ENCODE data around the gene SYTL2. TPM values are rescaled to one million over a fixed set of nuclear protein-coding genes. Genes with fewer than 3 reads are reported as not detected.
"Not testable (repeated sequence)": the region's sequence is repeated elsewhere in the genome, so short reads cannot be mapped to it uniquely, and the experiment has no call there.

Gene SYTL2
- total RNA-seq, 4 donors from 2014 or later = 140 to 1,280 (median 344) TPM

GRCh38 chr11:85784480-85785265 lies 26.3 kb downstream of the SYTL2 start:
- intact Hi-C loops (cut with DNase I; ENCODE audit: low total_unique reads) = no loop called here
- no peak overlapping the region for H3K4me3 ChIP-seq
- no peaks in the 10 kb centered on the region for H3K27me3 ChIP-seq
- in situ Hi-C loops (cut with MboI; ENCODE audit: low pct_ligation_motif_present in 1 of 4, low pct_unique_long_range_greater_than_20kb in 1 of 4, low sequenced_read_pairs in 3 of 4) = no loop called here
- peaks cover 0 to 54% (median 36%) of the 10 kb centered on the region in 4 donors for H3K4me1 ChIP-seq
- no peaks in the 10 kb centered on the region for H3K9me3 ChIP-seq
- WGBS, 2 donors (ENCODE audit: low coverage in 1 of 2) = 81 to 85% methylated on average over 6 of the region's 6 CpGs
- no peaks in the 10 kb centered on the region for H3K36me3 ChIP-seq
- TF ChIP-seq POLR2AphosphoS5 (IDR thresholded peaks at IDR 0.05) (no peak), POLR2A (IDR thresholded peaks at IDR 0.05) (no peak), EP300 (IDR thresholded peaks at IDR 0.05; ENCODE audit: low read depth) (no peak), CTCF (IDR thresholded peaks at IDR 0.05) (no peak)
- DNase-seq = no peak
- H3K27ac ChIP-seq = no peak overlapping the region

- Histone ChIP-seq H3K4me3 (no peak overlapping the region), H3K27me3 (no peaks in the 10 kb centered on the region), H3K9me3 (no peaks in the 10 kb centered on the region), H3K27ac (no peak overlapping the region), H3K36me3 (no peaks in the 10 kb centered on the region), H3K4me1 (peaks cover 0 to 57% (median 36%) of the 10 kb centered on the region in 4 donors)
- DNase-seq = no peak
- TF ChIP-seq POLR2A (IDR thresholded peaks at IDR 0.05) (no peak), CTCF (IDR thresholded peaks at IDR 0.05) (no peak), POLR2AphosphoS5 (IDR thresholded peaks at IDR 0.05) (no peak), EP300 (IDR thresholded peaks at IDR 0.05; ENCODE audit: low read depth) (no peak)
- 60 to 74% methylated on average over 1 of the region's 1 CpG for WGBS, 2 donors (ENCODE audit: low coverage in 1 of 2)
- in situ Hi-C loops (cut with MboI; ENCODE audit: low pct_ligation_motif_present in 1 of 4, low pct_unique_long_range_greater_than_20kb in 1 of 4, low sequenced_read_pairs in 3 of 4) = no loop called here
- intact Hi-C loops (cut with DNase I; ENCODE audit: low total_unique reads) = no loop called here
Observed at GRCh38 chr11:85783758-85784157, 27.2 kb downstream of the SYTL2 start.

DNA sequence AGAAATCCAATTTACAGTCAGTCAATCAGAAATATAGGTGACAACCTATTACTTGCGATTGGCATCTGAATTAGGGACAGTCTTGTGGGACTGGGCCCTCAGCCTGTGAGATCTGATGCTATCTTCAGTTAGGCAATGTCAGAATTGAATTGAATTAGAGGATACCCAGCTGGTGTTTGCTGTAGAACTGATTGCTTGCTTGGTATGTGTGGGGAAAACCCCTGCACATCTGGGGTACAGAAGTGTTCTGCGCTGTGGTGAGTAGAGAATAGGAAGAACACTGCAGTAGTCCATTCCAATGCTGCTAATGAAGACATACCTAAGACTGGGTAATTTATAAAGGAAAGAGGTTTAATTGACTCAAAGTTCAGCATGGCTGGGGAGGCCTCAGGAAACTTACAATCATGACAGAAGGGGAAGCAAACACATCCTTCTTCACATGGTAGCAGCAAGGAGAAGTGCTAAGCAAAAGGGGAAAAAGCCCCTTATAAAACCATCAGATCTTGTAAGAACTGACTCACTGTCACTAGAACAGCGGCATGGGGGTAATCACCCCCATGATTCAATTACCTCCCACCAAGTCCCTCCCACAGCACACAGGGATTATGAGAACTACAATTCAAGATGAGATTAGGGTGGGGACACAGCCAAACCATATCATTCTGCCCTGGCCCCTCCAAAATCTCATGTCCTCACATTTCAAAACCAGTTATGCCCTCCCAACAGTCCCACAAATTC lies 30.0 kb downstream of the SYTL2 start:
- peaks cover 0 to 53% (median 22%) of the 10 kb centered on the region in 4 donors for H3K4me1 ChIP-seq
- H3K27me3 ChIP-seq; DNase-seq; in situ Hi-C loops (cut with MboI; ENCODE audit: low pct_ligation_motif_present in 1 of 4, low pct_unique_long_range_greater_than_20kb in 1 of 4, low sequenced_read_pairs in 3 of 4); H3K9me3 ChIP-seq; H3K4me3 ChIP-seq; H3K36me3 ChIP-seq; intact Hi-C loops (cut with DNase I; ENCODE audit: low total_unique reads): not testable (repeated sequence)
- H3K27ac ChIP-seq = peak overlapping the region; percentile 41 to 63 (median 56)
- WGBS, 2 donors (ENCODE audit: low coverage in 1 of 2) = 82 to 100% methylated on average over 2 to 3 of the region's 3 CpGs

DNA sequence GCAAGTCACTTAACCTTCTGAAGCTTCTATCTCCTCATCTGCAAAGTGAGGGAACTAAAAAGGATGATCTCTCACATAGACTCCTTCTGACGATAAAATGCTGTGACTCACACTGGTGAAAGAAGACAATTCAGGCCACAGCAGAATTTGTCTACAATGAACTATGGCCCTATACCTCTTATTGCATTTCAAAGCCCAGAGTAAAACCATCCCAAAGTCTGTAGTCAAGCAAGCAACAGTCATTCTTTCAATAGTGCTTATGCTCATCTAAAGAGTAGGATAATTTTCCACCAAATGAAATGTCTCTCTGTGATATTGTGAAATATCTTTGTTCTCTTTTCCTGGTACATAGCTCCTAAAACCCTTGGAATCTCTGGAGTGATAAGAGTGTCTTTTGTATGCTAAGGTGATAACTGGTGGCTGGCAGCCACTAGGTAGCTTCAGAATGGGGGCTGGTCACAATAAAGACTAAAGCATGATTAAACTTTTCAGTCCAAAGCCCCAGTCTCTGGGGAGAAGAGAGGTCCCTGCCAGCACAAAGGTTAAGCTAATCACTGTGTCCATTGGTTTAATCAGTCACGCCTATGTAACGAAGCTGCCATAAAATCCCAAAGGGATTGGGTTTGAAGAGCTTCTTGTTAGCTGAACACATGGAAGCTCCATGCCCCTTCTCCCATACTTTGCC lies 30.8 kb downstream of the SYTL2 start:
- Histone ChIP-seq H3K36me3 (no peaks in the 10 kb centered on the region), H3K9me3 (no peaks in the 10 kb centered on the region), H3K27ac (peak overlapping the region; percentile 41 to 63 (median 56)), H3K27me3 (no peaks in the 10 kb centered on the region), H3K4me3 (no peak overlapping the region), H3K4me1 (peaks cover 0 to 54% (median 25%) of the 10 kb centered on the region in 4 donors)
- WGBS, 2 donors (ENCODE audit: low coverage in 1 of 2) = 25 to 41% methylated on average over 1 to 3 of the region's 3 CpGs
- in situ Hi-C loops (cut with MboI; ENCODE audit: low pct_ligation_motif_present in 1 of 4, low pct_unique_long_range_greater_than_20kb in 1 of 4, low sequenced_read_pairs in 3 of 4) = no loop called here
- DNase-seq = no peak
- no peak for TF ChIP-seq POLR2AphosphoS5 (IDR thresholded peaks at IDR 0.05)
- TF ChIP-seq CTCF (IDR thresholded peaks at IDR 0.05) = no peak
- no peak for TF ChIP-seq EP300 (IDR thresholded peaks at IDR 0.05; ENCODE audit: low read depth)
- TF ChIP-seq POLR2A (IDR thresholded peaks at IDR 0.05) = no peak
- intact Hi-C loops (cut with DNase I; ENCODE audit: low total_unique reads) = no loop called here

DNA sequence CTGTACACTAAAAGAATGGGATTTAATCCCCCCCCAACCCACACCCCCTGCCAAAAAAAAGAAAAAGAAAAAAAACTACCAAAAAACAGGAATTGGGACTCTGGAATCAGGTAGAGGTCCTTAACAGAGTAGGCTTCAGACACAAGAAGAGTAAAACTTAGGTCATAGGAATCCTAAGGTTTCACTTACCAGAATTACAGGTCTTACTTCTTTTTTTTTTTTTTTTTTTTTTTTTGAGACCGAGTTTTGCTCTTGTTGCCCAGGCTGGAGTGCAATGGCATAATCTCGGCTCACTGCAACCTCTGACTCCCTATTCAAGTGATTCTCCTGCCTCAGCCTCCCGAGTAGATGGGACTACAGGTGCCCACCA lies 33.4 kb downstream of the SYTL2 start:
- H3K36me3 ChIP-seq; intact Hi-C loops (cut with DNase I; ENCODE audit: low total_unique reads); H3K9me3 ChIP-seq; DNase-seq; in situ Hi-C loops (cut with MboI; ENCODE audit: low pct_ligation_motif_present in 1 of 4, low pct_unique_long_range_greater_than_20kb in 1 of 4, low sequenced_read_pairs in 3 of 4); H3K4me3 ChIP-seq; H3K27me3 ChIP-seq: not testable (repeated sequence)
- Histone ChIP-seq H3K4me1 (peaks cover 0 to 69% (median 37%) of the 10 kb centered on the region in 4 donors), H3K27ac (peak overlapping the region in 2 of 4 donors; percentile 20 to 35)
- WGBS, 2 donors (ENCODE audit: low coverage in 1 of 2) = 50 to 73% methylated on average over 2 to 3 of the region's 3 CpGs
